ENCODE measurements around the gene DTX3. TPM values are rescaled to one million over a fixed set of nuclear protein-coding genes. Genes with fewer than 3 reads are reported as not detected.

The DTX3 gene
- polyA plus RNA-seq, 6 donors from 2014 or later = 0.16 to 0.53 (median 0.29) TPM; not detected in 1

DNA sequence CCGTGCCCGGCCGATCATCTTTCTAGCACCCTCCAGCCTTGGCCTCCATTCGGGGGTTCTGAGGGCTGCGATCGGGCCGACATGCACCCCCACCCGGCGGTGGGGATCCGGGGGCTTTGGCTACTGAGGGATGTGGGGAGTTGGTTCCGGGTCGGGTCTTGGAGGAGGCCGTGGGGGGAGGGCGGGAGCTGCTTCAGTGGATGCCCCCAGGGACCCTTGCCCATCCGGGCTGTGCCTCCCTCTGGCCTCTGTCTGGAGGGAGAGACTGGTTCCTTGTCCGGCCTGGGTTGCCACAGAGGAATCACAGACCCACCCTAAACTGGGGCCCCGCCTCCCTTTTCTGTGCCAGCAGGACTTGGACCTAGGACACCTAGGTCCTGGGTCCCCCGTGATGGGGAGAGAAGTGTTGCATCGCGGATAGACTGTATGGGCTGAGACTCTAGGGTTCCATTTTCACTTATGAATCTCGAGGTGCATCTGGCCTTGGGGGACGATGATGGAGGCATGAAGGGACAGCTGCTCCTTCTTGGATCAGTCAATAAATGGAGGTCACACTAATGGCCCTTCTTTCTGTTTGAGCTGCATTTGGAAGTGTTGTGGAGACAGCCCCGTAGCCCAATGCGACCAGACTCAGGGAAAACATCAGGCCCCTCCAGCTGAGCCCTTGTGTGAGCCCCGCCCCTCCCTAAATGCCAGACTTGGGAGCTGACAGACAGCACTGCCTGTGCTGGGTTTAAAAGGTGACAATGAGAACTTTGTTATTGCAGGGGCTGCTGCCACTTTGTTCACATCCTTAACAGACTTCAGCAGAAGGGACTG is 577 bp downstream of the DTX3 start:
- H3K9me3 Mint-ChIP-seq = no peaks in the 10 kb centered on the region
- DNase-seq = no peak
- H3K4me1 Mint-ChIP-seq = peaks cover 10 to 19% (median 17%) of the 10 kb centered on the region in 3 donors

DNA sequence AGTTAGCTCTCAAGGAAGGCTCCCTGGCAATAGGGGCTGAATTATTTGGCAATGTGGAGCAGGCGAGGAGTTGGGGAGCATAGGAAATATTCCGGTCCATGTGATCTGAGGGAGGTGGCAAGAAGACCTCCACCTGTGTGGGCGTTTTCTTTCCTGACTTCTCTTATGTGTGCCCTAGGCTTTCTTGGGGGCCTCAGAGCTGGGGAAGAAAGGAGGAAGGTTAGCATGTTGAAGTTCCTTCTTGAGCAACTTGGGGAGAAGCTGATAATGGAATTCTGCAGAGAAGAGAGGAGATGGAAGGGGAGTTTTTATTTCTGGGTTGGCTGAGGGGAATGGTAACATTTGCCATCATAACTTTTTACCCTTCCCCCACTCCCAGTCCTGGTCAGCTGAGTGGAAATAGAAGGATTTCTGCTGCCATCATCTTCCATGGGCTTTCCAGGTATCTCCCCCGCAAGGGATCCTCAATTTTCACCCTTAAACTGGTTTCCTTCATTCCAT is 1.2 kb downstream of the DTX3 start:
- Mint-ChIP-seq H3K36me3 (peaks cover 3 to 11% of the 10 kb centered on the region in 2 donors), H3K4me1 (peaks cover 14 to 26% (median 24%) of the 10 kb centered on the region in 3 donors), H3K9me3 (no peaks in the 10 kb centered on the region), H3K27me3 (peaks cover 43 to 68% (median 62%) of the 10 kb centered on the region in 3 donors), H3K4me3 (peak overlapping the region in 5 of 8 donors; percentile 56 to 88 (median 72)), H3K27ac (peak overlapping the region in 1 of 6 donors; percentile 75)
- DNase-seq (no peak), ATAC-seq (ENCODE audit: low read depth in 2 of 2) (no peak)

More for the DNA sequence above, 577 bp downstream of the DTX3 start:
- peaks cover 9 to 18% of the 10 kb centered on the region in 2 donors for H3K36me3 Mint-ChIP-seq
- H3K27ac Mint-ChIP-seq = peak overlapping the region in 2 of 6 donors; percentile 66 to 75
- peak overlapping the region; percentile 56 to 88 (median 72) for H3K4me3 Mint-ChIP-seq
- ATAC-seq (ENCODE audit: low read depth in 2 of 2) = peak; percentile 28 to 30
- peaks cover 37 to 62% (median 55%) of the 10 kb centered on the region in 3 donors for H3K27me3 Mint-ChIP-seq

DNA sequence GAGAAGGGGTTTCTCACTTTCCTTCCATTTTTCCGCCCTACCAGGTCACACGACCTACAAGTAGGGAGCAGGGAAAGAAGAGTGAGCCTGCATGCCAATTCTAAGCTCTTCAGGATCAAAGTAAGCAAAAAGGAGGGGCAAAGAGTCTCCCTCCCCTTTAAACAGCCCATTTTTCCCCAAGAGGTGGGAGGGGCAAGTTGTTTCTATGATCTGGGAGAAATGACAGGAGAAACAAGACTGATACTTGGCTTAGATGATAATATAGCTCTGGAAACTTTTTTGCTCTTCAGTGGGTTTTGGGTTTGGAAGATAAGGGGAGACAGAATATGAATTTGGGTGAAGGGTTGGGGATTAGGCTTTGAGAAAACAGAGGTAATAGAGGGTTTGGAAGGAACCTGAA is 1.8 kb downstream of the DTX3 start:
- Mint-ChIP-seq H3K4me3 (peak overlapping the region in 2 of 8 donors; percentile 56 to 88), H3K27ac (no peak overlapping the region), H3K27me3 (peaks cover 44 to 72% (median 63%) of the 10 kb centered on the region in 3 donors), H3K9me3 (no peaks in the 10 kb centered on the region), H3K36me3 (peaks cover 0 to 6% of the 10 kb centered on the region in 2 donors), H3K4me1 (peaks cover 14 to 28% (median 27%) of the 10 kb centered on the region in 3 donors)
- no peak for DNase-seq
- ATAC-seq (ENCODE audit: low read depth in 2 of 2) = no peak

DNA sequence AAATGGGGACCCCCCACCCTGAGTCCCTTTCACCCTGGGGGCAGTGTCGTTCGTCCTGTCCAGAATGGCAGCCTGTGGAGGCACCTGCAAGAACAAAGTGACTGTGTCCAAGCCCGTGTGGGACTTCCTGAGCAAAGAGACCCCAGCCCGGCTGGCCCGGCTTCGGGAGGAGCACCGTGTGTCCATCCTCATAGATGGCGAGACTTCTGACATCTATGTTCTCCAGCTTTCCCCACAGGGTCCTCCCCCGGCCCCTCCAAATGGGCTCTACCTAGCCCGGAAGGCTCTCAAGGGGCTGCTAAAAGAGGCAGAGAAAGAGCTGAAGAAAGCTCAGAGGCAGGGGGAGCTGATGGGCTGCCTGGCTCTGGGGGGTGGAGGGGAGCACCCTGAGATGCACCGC is 2.2 kb downstream of the DTX3 start:
- peaks cover 44 to 73% (median 63%) of the 10 kb centered on the region in 3 donors for H3K27me3 Mint-ChIP-seq
- peaks cover 0 to 2% of the 10 kb centered on the region in 2 donors for H3K36me3 Mint-ChIP-seq
- peaks cover 14 to 28% (median 27%) of the 10 kb centered on the region in 3 donors for H3K4me1 Mint-ChIP-seq
- H3K9me3 Mint-ChIP-seq = no peaks in the 10 kb centered on the region
- no peak for DNase-seq
- no peak for ATAC-seq (ENCODE audit: low read depth in 2 of 2)
- H3K27ac Mint-ChIP-seq = no peak overlapping the region
- H3K4me3 Mint-ChIP-seq = peak overlapping the region in 1 of 8 donors; percentile 56

DNA sequence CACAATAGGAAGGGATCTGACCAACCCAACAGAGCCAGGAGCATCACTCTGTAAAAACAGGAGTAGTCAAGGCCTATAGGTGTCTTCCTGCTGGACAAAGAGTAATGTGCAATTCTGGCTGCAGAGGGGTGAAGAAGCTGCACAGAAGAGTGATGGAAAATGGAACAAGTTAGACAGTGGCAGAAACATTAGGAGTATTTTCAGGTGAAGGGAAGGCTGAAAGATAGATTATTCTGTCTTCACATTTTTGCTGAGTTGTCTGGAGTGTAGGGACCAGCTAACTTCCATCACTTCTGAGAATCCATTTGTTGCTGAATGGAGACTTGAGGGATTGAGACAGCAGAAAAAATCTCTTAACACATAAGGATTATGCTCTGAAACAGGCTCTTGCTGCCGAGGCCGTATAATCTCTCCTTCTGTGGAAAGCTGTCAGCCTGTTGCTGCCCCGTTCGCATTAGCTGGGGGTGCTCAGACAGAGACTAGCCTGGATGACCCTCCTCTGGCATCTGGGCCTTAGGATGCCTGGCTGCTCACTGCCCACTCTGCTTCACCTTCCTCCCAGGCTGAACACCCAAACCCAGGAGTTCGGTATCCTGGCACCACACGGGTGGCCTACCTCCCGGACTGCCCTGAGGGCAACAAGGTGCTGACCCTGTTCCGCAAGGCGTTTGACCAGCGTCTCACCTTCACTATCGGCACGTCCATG is 3.5 kb downstream of the DTX3 start:
- Mint-ChIP-seq H3K9me3 (no peaks in the 10 kb centered on the region), H3K4me1 (peaks cover 14 to 36% (median 28%) of the 10 kb centered on the region in 3 donors), H3K4me3 (peak overlapping the region in 1 of 8 donors; percentile 37)

DNA sequence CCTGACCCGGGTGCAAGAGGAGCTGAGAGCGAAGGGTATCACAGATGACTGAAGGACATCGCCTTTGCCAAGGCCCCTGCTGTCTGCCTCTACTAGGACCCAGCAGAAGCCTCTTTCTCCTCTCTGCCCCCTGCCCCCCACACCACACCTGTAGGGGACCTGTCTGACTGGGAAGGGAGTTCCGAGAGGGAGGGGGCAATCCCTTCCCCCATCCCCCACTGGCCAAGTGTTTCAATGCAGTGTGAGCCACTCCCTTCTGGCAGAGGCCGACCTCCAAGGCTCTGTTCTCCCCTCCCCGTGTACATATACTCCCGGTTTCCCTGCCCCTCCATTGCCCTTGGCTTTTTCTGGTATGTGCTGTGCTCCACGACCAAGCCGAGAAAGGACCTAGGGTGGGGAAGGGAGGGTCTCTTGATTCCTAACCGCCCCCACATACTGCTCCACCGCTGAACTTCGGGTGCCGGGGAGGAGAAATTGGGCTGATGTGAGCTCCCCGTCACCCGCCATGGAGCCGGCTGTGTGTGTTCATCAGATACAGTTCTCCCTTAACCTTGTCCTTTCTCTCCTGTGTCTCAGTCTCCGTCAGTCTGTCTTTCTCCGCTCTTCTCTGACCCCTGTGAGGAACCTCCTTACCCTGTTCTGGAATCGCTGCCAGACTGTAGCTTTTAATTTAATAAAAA is 4.6 kb downstream of the DTX3 start:
- H3K36me3 Mint-ChIP-seq = no peaks in the 10 kb centered on the region
- H3K27ac Mint-ChIP-seq = peak overlapping the region in 1 of 6 donors; percentile 56
- peak overlapping the region in 2 of 8 donors; percentile 33 to 69 for H3K4me3 Mint-ChIP-seq
- no peaks in the 10 kb centered on the region for H3K9me3 Mint-ChIP-seq
- H3K4me1 Mint-ChIP-seq = peaks cover 24 to 41% (median 39%) of the 10 kb centered on the region in 3 donors
- peaks cover 47 to 82% (median 67%) of the 10 kb centered on the region in 3 donors for H3K27me3 Mint-ChIP-seq
- ATAC-seq (ENCODE audit: low read depth in 2 of 2) = no peak
- no peak for DNase-seq

More for the DNA sequence above, 3.5 kb downstream of the DTX3 start:
- Mint-ChIP-seq H3K36me3 (no peaks in the 10 kb centered on the region), H3K27ac (no peak overlapping the region), H3K27me3 (peaks cover 51 to 85% (median 68%) of the 10 kb centered on the region in 3 donors)
- DNase-seq (no peak), ATAC-seq (ENCODE audit: low read depth in 2 of 2) (no peak)

DNA sequence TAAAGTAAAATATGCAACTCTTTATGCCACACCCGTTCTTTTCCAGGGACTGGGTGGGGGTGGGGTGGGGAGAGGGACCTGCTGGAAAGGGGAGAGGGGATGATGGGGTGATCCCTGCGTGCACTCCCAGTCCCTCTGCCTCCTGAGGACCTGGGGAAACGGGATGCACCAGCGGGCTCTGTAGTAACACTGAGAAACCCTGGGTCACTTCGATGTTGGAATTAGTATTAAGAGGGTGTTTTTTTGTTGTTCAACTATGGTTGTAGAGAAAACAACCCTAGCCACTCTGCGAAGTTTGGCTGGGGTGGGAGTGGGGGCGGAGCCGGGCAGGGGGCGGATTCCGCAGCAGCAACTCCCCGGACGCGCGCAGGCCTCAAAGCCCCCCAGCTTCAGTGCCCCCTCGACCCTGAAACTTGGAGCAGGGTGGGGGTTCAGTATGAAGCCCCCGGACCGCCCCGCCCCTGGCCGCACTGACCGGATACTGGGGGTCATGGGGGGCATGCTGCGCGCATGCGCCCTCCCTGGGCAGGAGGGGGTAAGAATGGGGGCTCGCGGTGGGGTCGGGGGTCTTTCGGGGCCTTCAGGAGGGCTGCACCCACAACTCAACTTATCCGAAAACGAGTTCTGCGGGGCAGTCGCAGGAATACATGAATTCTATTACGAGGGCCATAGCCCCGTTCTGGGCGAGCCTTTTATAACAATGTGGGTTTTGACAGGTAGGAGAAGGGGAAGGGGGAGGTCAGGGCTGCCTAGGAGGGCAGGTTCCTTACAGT is 5.3 kb downstream of the DTX3 start:
- no peak for DNase-seq
- Mint-ChIP-seq H3K27ac (no peak overlapping the region), H3K9me3 (no peaks in the 10 kb centered on the region)

DNA sequence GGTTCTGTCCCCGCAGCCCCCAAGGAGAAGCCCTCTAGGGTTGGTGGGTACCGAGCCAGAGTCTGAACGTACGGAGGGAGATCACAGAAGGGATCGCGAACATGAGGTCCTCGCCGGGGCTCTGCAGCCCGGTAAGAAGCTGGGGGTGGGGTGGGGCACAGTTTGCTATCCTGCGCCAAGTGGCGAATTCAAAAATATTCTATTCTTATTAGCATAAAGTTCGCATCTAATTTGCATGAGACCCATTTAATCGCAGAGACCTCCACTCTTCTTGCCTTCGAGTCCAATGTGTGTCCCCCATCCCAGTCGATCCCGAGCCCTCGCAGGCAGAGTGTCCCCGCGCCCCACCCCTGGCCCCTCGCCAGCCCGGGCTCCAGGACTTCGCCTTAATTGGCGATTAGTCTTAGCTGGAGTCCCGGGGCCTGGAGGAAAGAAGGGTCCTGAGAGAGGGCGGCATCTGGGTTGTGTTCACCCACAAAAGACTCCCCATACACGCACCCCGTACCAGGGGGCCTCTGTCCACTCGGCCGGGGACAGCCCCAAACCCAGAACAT is 6.0 kb downstream of the DTX3 start:
- peak overlapping the region; percentile 57 to 90 (median 82) for H3K4me3 Mint-ChIP-seq
- H3K36me3 Mint-ChIP-seq = no peaks in the 10 kb centered on the region
- H3K27me3 Mint-ChIP-seq = peaks cover 46 to 78% (median 61%) of the 10 kb centered on the region in 3 donors
- no peaks in the 10 kb centered on the region for H3K9me3 Mint-ChIP-seq
- peak overlapping the region in 1 of 6 donors; percentile 34 for H3K27ac Mint-ChIP-seq
- no peak for ATAC-seq (ENCODE audit: low read depth in 2 of 2)
- no peak for DNase-seq
- peaks cover 30 to 43% (median 39%) of the 10 kb centered on the region in 3 donors for H3K4me1 Mint-ChIP-seq

More for the DNA sequence above, 5.3 kb downstream of the DTX3 start:
- Mint-ChIP-seq H3K27me3 (peaks cover 51 to 78% (median 60%) of the 10 kb centered on the region in 3 donors), H3K4me1 (peaks cover 26 to 43% (median 39%) of the 10 kb centered on the region in 3 donors), H3K36me3 (no peaks in the 10 kb centered on the region), H3K4me3 (peak overlapping the region; percentile 57 to 90 (median 82))
- no peak for ATAC-seq (ENCODE audit: low read depth in 2 of 2)

DNA sequence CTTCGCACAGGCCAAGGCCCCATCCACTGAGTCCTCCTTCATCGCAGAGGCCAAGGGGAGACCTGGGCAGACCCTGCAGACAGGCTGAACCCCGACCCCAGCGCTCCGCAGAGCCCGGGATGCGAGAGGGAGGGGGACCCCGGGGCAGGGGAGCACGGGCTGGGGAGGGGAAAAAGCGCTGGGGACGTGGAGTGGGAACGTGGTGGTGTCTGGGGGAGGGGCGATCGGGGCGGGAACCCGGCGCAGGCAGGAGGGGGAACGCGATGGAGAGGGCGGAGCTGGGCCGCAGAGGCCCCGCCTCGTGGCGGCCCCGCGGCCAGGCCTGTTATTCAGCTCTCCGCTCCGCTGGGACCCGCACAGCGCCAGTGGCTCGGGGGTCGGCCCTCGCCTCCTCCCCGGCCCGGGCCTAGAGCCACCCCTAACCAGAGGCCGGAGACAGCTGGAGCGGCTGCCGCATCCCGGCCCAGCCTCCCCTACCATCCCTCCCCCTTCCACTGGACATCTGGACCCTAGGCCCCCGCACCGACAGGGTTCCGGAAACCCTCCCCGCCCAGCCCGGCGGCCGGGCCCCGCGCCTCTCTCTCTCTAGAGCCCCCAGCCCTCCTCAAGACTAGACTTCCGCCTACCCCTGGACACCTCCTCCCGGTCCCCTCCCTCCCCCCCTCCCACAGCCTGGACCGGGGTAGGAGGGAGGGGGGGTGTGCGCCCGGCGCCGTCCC is 6.6 kb downstream of the DTX3 start, which contains the start of gene ARHGEF25:
ARHGEF25 (plus strand) TSS at position 328 of the 719 bp plus-strand sequence. CDS start 460 bp downstream, outside the sequence.
- Mint-ChIP-seq H3K4me1 (peaks cover 30 to 47% (median 44%) of the 10 kb centered on the region in 3 donors), H3K9me3 (no peaks in the 10 kb centered on the region), H3K4me3 (peak within 1 kb of the TSS; percentile 57 to 90 (median 82)), H3K27me3 (peaks cover 40 to 78% (median 61%) of the 10 kb centered on the region in 3 donors), H3K27ac (peak within 1 kb of the TSS in 1 of 6 donors; percentile 34), H3K36me3 (no peaks in the 10 kb centered on the region)
- ATAC-seq (ENCODE audit: low read depth in 2 of 2) (no peak), DNase-seq (no peak)

DNA sequence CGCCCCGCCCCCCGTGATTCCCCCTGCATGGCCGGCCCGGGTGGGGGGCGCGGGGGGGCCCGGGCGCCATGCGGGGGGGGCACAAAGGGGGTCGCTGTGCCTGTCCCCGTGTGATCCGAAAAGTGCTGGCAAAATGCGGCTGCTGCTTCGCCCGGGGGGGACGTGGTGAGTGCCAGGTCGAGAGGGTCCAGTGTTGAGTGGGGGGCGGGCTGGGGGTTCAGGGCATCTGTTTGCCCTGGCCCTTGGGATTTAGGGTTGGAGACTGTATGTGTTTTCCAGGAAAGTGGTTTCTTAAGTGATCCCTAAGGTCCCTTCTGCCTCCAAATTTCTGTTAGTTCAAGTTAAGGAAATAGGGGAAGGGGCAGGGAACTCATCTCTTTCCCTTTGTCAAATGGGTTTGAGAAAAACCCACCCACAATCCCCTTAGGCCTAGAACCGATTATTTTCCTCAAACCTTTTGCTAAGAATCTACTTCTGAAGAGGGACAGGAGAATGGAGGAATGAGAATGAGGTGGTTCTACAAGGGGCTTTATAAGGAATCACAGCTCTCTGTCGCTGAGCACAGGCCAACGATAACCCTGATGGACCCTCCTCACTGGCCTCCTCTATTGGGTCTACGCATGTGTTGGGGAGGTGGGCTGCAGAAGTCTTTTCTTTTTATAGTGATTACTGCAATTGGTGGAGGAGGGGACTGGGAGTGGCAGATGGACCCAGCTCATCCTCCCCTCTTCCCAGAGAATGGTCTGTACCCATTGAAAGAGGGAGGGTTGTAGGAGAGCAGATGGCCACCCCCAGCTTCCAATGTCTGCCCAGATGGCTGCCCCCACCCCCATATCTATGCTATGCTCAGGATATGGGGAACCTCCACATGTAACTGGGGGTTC is 7.4 kb downstream of the DTX3 start:
- Mint-ChIP-seq H3K27me3 (peaks cover 38 to 80% (median 62%) of the 10 kb centered on the region in 3 donors), H3K4me3 (peak overlapping the region; percentile 27 to 89 (median 73)), H3K36me3 (no peaks in the 10 kb centered on the region), H3K27ac (no peak overlapping the region), H3K4me1 (peaks cover 30 to 51% (median 44%) of the 10 kb centered on the region in 3 donors), H3K9me3 (no peaks in the 10 kb centered on the region)
- ATAC-seq (ENCODE audit: low read depth in 2 of 2) = no peak
- no peak for DNase-seq
